Measurements from ENCODE around the gene BRD3.

Gene BRD3

DNA sequence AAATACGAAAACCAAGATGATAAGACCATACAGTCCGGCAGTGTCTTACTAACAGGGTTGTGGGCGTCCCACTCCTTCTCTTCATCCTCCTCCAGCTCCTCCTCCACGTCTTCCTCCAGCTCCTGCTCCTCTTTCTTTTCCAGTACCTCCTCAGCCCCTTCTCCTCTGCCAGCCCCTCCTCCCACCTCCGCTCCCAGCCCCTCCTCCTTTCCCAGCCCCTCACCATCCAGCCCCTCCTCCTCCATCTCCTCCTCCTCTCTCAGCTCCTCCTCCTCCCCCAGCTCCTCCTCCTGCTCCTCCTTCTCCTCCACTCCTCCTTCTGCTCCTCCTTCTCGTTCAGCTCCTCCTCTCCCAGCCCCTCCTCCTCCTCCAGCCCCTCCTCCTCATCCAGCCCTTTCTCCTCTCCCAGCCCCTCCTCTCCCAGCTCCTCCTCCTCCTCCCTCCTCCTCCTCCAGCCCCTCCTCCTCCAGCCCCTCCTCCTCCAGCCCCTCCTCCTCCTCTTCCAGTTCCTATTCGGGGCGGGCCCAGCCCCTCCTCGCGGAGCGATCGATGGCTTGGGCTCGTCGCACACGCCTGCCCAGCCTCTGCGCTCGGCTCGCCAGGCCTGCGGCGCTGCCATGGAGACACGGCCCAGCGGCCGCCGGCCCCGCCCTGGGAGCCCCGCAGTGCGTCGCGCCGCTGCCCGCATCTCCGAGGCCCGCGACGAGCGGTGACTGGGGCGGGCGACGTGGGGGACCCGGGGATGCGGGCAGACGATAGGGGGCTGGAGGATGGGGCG, 42.8 kb downstream of the BRD3 start, which contains the start of gene BRD3OS:
Gene BRD3OS (plus strand): TSS at position 654 of the 778 bp plus-strand sequence. CDS start 1,267 bp downstream, outside the sequence.
- peak; percentile 100 for DNase-seq (ENCODE audit: low read depth)

DNA sequence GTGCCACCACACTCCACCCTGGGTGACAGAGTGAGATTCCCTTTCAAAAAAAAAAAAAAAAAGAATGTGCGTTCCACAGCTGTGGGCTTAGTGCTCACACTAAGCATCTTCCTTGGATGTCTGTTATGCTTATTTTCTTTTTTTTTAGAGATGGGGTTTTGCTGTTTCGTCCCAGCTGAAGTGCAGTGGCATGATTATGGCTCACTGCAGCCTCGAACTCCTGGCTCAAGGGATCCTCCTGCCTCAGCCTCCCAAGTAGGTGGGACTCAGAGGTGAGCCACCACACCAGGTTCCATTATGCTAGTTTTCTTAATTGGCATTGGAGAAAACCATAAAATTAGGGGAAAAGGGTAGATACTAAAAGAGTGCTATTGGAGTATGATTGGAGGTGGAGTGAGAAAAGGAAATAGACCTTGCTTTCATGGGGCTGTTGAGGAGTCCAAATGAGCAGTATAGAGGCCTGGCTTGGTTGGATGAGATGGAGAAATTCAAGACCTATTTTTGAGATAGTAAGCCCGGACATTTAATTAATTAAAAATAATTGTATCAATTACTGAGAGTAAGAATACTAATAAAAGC, 43.5 kb downstream of the BRD3 start:
- no peak for DNase-seq (ENCODE audit: low read depth)

- DNase-seq (ENCODE audit: low read depth): no peak
Measured at GRCh38 chr9:134014946-134015345, 52.9 kb downstream of the BRD3 start.

DNA sequence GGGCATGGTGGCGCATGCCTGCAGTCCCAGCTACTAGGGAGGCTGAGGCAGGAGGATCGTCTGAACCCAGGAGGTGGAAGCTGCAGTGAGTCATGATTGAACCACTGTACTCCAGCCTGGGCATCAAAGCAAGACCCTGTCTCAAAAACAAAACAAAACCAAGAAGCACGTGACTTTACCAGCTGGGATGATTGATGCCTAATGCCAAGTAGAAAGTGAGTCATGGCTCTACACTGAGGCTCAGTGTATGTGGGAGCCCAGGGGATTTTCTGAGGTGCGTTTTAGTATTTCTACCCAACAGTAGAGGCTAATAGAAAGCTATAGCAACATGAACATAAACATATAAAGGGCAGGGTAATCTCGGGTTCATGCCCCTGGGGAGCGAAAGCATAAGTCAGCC, 56.4 kb downstream of the BRD3 start:
- DNase-seq (ENCODE audit: low read depth): no peak

DNA sequence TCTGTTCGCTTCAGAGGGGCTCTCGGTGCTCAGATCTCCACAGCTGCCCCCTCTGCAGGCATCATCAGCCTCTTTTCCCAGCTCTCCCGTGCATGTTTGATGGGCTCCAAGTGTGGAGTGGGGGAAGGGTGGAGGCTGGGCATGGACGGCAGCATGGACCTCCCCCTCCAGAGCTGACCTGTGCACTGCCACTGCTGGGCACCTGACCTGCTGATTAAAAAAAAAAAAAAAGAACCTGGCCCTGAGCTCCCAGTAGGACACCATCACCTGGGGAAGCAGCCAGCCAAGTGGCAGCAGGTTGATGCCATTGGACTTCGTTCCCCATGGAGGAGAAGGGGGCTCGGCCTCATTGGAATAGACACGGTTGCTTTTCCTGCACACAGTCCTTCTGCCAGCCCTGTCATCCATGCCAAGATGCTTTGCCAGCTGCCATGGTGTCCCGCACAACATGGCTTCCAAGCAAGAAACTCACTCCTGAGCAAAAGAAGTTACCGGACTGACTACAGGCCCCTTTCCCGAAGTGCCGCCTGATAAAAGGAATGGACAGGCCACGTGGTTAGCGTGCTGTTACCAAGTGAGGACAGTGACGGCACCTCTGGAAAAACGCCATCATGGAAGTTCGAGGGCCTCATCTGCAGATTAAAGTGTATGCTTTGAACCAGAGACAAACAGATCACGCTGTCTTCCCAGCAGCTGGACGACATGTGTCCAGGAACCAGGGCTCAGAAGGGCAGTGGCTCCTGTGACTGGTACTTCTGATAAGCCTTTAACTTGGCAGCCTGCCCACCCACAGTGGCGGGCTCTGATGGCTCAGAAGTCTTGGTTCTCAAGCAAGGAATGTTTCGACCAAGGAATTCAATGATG, 57.3 kb downstream of the BRD3 start:
- DNase-seq (ENCODE audit: low read depth): no peak

DNA sequence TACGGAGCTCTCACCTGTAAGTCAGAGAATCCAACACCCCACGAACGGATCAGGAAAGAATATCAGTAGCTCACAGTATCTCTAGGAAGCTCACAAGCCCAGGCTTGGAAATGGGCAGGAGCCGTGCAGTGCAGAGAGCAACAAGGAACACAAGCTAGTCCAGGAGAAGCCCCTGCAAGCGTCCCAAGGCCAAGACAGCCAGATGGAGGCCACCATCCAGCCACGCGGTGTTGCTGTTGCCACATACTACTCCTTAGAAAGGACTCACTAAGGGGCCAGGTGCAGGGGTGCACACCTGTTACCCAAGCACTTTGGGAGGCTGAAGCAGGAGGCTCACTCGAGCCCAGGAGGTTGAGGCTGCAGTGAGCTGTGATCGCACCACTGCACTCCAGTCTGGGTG, 60.3 kb downstream of the BRD3 start:
- DNase-seq (ENCODE audit: low read depth): no peak

DNA sequence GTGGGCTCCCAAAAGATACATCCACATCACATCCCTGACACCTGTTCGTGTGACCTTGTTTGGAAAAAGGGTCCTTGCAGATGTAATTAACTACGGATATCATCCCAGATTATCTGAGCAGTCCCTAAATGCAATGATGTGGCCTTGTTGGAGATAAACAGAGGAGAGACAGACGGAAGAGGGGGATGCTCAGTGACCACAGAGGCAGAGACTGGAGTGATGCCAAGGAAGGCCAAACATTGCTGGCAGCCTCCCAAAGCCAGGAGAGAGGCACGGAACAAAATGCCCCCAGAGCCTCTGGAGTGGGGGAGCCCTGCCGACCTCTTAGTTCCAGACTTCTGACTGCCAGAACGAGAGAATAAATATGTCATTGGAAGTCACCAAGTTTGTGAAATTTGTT, 60.7 kb downstream of the BRD3 start:
- DNase-seq (ENCODE audit: low read depth): no peak

GRCh38 chr9:134005381-134005780, 62.4 kb downstream of the BRD3 start:
- DNase-seq (ENCODE audit: low read depth): no peak

DNA sequence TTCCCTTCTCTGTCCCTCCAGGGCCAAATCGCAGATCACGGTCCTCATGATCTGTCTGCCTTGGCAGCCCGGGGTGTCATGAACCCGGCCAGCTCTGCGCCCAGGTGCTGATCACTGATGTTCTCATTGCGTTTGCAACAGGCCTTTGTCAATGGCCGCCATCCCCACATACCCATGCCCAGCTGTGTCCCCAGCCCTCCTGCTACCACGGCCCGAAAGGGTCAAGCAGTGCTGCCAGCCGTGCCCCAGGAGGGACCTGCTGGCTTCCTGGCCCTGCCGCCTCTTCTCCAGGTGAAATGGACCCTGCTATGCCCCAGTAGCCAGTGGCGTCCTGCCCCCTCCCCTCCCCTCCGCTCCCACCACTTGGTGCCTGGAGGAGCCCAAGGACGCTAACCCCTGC, 62.9 kb downstream of the BRD3 start:
- no peak for DNase-seq (ENCODE audit: low read depth)

GRCh38 chr9:134004131-134004873, 63.5 kb downstream of the BRD3 start:
- no peak for DNase-seq (ENCODE audit: low read depth)

GRCh38 chr9:134003237-134003636, 64.6 kb downstream of the BRD3 start:
- DNase-seq (ENCODE audit: low read depth): no peak

- no peak for DNase-seq (ENCODE audit: low read depth)
Measured at GRCh38 chr9:134002796-134003195, 65.0 kb downstream of the BRD3 start.

GRCh38 chr9:133999851-134000265, 68.0 kb downstream of the BRD3 start:
- DNase-seq (ENCODE audit: low read depth): no peak

DNA sequence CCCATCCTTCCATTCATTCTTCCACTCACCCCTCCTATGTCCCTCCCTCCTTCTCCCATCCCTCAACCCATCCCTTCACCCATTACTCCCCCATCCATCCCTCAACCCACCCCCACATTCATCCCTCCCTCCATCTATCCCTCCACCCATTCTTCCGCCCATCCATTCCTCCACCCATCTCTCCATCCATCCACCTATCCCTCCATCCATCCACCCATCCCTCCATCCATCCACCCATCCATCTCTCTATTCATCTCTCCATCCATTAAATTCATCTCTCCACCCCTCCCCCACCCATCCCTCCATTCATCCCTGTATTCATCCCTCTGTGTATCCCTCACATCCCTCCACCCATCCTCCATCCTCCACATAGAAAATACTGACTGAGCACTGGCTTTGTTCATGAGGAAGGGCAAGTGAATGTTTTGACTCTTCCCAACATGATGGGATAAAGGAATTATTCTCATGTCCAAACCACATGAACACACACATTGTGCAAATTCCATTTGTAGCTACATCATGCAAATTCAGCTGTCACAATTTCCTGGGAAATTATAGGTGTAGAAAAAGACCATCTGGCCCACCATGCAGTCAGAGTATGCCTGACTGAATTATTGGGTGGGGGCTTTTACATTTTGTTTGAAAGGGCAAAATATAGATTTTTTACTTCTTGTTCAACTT, 68.8 kb downstream of the BRD3 start:
- peak; percentile 52 for DNase-seq (ENCODE audit: low read depth)

- DNase-seq (ENCODE audit: low read depth): no peak
Measured at GRCh38 chr9:133997584-133997983, 70.2 kb downstream of the BRD3 start.

GRCh38 chr9:133996531-133997520, 71.0 kb downstream of the BRD3 start:
- no peak for DNase-seq (ENCODE audit: low read depth)

DNA sequence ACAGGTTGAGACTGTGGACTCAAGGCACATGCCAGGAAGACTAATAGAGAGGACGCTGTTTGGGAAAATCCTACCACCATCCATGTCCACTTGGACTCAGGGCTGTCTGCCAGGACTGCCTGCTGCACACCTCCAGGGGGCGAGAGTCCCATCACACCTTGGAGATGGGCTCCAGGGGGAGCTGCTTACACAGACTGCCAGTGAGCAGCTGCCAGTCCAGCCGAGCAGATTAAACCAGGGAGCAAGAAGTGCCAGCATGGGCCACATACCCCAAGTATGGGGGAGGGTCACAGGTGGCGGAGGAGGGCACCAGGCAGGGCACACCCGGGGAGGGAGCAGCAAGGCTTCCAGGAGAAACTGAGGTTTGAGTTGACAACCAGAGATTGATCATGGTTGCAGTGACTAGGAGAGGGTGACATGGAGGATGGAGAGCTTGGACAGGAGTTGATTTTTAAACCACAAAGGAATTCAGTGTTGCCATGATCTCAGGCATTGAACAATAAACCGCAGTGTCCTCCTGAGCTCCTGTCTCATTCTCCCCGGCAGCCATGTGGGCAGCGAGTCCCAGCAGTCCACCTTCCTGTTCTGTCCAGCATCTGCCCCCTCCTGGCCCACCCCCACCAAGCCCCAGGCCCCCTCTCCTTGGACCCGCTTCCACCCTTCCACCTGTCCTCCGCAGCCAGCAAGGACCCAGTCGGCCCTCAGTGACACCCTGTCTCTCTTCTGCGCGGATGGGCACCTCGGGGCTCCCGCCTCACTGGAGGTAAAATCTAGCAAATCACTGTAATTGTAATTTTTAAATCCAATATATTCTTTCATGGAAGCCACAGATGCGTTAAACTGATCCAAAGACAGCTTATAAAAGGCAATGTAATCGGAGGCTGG, 72.6 kb downstream of the BRD3 start:
- no peak for DNase-seq (ENCODE audit: low read depth)

DNA sequence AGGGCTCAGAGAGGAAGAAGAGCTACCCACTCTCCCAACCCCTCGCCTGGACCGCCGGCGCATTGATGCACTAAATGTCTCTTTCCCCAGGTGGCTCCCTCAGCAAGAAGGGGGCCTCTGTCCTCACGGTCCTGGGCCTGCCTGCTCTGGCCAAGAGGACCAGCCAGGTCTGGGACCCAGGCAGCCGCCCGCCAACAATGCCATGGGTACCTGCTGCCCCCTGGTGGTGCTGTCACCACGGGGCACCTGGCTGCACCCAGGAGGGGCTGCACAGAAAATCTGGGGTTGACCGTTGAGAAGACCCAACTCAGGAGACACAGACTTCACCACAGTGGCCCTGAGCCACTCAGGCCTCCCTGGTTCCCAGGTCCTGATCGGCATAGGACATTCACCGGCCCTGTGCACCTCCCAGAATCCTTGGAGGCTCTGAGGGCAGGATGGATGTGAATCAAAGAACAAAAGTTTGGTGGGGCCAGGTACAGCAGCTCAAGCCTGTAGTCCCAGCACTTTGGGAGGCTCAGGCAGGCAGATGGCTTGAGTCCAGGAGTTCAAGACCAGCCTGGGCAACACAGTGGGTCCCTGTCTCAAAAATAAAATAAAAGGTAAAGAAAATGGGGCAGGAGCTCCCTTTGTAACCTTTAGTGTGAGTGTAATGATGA, 73.3 kb downstream of the BRD3 start:
- no peak for DNase-seq (ENCODE audit: low read depth)

Data from amniotic epithelial cell (primary cell).